Stimulated activated CD4-positive, alpha-beta T cell treated with anti-CD3 and anti-CD28 coated beads, TNF-alpha, amount 100 ng/mL, for 4 hours (primary cell): ENCODE results near the gene CARMIL1.
"Not testable (repeated sequence)": the region's sequence is repeated elsewhere in the genome, so short reads cannot be mapped to it uniquely, and the experiment has no call there.

Source experiments
- DNase-seq, 3 experiments: peaks; one replicate each; pipeline ENCODE4 v3.0.0-alpha.2; 2020; ENCODE audit warnings: low read depth in 3 of 3

Gene CARMIL1

DNA sequence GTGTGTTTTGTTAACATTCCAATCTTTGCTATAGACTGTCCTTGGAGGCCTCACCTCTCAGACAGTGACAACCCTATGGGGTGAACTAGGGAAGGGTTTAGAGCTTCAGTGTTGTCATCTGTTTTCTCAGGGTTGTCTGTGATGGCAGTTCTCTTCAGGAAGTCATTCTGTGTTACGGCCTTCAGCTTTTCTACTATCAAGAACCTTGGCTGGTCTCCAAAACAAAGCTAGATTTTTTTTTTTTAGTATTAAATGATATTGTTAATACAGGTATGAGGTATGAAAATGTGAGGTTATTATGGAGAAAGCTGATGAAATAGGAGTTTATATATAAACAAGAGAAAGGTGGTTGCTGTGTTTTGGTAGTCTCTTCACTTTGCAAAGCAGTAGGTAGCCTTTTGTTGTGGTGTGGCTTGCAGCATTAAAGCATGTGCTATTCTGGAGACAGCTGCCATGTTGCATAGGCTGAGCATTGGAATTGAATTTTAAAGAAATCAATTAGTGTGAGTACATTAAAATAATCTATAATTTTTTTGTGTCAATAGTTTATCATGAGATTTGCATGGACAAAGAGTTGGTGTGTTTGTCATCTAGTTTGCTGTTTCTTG, 162.6 kb downstream of the CARMIL1 start:
- no peak for DNase-seq

DNA sequence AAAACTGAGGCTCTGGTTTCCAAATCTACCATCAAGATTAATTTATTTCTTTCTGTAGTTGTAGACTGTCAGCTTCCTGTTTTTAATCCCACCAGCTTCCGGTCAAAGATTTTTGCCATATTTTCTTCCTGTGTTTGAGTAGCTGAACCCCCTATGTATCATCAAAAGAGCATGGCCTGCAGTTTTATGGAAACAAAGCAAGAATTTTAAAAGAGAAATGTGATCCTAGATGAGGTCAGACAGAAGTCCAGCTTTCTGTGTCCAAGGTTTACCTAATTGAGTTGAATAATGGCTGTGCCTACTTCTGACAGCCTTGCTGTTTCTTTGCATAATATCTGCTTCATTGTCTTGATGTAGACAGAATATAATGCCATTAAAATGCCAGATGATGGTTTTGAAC, 163.7 kb downstream of the CARMIL1 start:
- no peak for DNase-seq

DNA sequence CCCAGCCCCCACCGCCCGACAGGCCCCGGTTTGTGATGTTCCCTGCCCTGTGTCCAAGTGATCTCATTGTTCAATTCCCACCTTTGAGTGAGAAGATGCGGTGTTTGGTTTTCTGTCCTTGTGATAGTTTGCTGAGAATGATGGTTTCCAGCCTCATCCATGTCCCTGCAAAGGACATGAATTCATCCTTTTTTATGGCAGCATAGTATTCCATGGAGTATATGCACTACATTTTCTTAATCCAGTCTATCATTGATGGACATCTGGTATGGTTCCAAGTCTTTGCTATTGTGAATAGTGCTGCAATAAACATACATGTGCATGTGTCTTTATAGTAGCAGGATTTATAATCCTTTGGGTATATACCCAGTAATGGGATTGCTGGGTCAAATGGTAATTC, 165.3 kb downstream of the CARMIL1 start:
- DNase-seq: not testable (repeated sequence)

DNA sequence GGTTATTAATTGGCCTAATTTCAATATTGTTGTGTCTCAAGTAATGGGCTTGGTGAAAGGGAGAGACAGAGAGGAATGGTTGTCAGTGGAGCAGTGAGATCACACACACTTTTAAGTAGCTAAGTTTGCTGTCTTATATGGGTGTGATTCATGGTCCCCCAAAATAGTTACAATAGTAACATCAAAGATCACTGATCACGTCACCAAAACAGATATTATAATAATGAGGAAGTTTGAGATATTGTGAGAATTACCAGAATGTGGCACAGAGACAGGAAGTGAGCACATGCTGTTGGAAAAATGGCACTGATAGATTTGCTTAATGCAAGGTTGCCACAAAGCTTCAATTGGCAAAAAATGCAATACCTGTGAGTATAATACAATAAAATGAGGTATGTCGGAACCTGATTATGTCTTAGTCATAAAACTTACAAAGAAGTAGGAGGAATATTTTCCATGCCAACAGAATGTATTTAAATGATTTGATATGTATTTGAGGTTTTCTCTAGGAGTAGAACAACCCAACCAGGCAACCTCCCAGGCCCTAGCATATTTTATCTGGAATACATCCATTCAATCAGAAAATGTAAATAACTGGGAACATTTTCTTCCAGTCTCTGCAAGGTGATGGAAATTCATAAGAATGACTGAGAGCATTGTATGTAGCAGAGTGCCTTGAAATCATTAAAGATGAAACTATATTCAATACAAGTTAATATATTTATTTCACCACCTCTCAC, 167.8 kb downstream of the CARMIL1 start:
- DNase-seq: no peak

- DNase-seq: no peak
Measured at GRCh38 chr6:25447570-25447929, 168.4 kb downstream of the CARMIL1 start.

DNA sequence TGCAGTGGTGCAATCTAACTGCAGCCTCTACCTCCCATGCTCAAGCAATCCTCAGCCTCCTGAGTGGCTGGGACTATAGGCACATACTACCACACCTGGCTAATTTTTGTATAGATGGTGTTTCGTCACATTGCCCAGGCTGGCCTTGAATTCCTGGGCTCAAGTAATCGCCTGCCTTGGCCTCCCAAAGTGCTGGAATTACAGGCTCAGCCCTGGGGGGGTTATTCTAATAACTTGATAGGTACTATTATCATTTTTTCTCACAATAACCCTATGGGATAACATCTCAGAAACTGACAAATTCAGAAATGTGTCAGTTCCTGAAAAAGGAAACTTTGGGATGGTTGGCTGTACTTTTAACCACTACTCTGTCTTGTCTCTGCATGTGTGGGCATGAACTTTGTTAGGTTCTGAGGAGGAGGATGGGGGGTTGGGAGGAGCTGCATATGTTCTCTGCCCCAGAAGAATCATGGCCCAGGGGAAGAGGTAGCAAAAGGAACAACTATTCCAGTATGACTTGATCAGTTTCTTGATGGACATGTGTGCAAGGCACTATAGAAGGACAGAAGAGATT, 169.9 kb downstream of the CARMIL1 start:
- no peak for DNase-seq

DNA sequence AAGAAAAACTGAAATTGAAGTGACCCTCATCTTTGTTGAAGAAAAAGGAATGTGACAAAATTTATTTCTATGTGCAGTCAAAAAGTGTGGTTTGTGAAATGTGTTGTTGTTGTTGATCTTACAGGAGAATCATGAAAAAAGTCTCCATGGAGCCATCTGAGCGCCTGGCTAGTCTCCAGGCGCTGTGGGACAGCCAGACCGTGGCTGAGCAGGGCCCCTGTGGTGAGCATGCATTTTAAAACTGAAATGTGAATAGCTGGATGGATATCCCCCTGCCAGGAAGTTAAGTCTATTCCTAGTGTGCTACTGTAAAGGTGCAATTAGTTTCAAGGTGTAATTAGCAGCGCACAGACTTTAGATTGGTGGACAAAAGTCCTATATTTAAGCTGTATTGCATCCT, 170.6 kb downstream of the CARMIL1 start:
- DNase-seq: no peak

- DNase-seq: no peak
Measured at GRCh38 chr6:25450469-25451198, 171.5 kb downstream of the CARMIL1 start.

DNA sequence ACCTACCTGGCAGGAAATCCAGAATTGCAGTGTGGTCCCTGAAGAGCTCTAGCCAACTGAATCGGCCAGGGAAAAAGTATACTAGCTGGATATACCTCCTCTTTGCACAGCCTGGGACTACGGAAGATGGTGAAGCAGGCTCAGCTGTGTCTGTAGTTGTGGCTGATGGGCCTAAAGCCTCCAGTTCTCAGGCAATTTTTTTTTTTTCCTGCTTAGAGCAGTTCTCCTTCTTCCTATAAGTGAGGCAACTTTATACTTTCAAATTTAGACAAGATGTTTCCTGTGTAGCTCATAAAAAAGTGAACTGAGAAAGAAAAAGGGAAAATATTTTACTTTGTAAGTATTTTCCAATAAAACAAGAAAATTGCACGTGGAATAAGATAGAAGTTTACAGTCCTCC, 172.9 kb downstream of the CARMIL1 start:
- no peak for DNase-seq

DNA sequence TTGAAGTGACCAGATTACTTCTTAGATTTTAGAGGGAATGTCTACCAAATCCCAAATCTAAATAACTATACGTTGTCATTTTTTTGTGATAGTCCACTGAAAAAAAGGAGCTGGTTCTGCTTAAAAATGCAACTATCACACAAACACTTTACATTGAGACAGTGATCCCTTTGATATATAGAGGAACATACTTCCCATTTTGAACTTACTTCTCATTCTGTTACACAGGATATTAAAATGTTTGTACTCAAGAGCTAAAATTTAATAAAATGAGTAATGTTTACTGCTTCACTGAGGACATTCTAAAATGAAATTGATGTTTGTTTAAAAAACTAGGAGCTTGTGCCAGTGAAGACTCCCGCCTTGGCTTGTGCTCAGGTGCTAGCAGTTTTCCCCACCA, 174.1 kb downstream of the CARMIL1 start:
- DNase-seq: no peak

- no peak for DNase-seq
Measured at GRCh38 chr6:25454136-25454535, 175.0 kb downstream of the CARMIL1 start.

DNA sequence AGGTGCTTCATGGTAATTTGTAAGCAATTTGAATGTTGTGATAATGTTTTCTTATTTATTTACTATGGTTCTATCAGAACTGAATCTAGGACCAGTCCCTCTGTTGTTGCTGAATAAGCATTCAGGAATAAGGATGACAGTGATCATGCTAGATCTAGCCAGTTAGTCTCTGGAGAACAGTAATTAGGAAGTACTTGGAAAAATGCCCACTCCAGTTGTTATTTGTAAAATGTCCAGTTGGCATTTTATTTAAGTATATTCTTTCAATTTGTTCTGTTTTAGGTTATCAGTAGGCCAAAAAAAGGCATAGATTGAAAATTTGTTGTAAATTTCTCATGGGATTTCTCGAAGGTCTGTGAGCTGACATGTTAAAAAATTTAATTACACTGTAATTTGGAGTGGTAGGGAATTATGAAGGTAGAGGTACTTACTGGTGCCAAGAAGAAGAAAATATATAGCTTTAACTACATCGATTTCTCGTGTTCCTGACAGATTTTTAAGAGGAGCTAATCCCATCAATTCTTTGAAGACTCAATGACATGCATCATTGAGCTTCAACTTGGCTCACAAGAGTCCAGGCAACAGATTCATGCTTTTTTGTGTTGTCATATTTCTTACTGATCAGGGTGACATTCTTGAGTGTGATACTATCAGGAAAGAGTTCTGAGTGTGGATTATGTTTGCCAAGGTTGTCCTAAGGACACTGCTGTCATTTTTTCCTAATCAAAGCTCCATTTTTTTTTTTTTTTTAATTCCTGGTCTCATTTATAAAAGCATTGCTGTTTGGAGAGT, 177.3 kb downstream of the CARMIL1 start:
- no peak for DNase-seq

GRCh38 chr6:25457516-25457915, 178.3 kb downstream of the CARMIL1 start:
- DNase-seq: no peak

DNA sequence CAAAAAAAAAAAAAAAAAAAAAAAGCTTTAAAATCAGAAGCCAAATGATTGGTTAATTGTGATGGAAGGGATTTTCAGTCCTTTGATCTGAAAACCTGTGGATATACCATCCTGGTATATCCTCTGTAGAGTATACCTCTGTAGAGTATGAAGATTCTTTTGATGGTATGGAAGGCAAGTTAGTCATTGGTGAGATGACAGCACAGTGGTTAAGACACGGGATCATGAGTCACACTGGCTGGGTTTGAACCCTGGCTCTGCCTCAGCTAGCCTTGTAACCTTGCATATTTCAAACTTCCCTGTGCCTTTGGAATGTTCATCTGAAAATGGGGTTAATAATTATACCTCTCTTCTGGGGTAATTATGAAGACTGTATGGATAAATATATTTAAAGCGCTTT, 179.3 kb downstream of the CARMIL1 start:
- no peak for DNase-seq

GRCh38 chr6:25462235-25462897, 183.2 kb downstream of the CARMIL1 start:
- no peak for DNase-seq

GRCh38 chr6:25463441-25463840, 184.3 kb downstream of the CARMIL1 start:
- DNase-seq: no peak

GRCh38 chr6:25464225-25464624, 185.1 kb downstream of the CARMIL1 start:
- DNase-seq: no peak

DNA sequence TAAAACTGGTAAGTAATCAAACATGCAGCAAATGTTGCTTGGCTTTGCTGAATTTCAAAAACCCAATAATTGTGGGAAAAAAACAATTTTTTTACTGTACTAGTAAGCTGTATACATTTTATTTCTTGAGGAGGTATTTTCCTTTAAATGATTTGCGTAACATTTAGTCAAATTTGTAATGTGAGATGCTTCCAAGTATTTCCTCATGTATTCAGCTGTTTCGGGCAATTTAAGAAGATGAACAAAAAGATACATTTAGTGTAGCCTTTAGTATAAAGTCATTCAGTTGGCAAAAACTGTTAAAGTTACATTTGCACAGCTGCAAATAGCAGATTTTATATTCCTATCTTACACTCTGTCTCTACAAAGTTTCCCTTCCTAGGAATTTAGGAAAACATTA, 186.8 kb downstream of the CARMIL1 start:
- no peak for DNase-seq

DNA sequence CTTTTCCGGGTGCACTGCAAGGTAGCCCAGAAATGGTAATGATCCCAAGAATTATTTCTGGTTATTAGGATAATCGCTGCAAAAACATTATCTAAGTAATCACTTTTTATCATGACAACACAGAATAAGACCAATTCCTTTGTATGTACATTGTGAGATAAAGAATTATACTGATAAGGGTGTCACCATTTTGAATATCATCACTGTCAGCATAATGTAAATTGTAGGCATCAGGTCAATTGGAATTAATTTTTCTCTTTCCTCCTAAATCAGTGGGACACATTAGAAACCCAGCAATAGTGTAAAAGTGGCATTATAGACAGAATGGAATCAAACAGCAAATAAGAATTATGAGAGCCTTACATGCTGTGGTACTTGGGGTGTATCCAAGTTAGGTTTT, 189.7 kb downstream of the CARMIL1 start:
- DNase-seq: no peak

DNA sequence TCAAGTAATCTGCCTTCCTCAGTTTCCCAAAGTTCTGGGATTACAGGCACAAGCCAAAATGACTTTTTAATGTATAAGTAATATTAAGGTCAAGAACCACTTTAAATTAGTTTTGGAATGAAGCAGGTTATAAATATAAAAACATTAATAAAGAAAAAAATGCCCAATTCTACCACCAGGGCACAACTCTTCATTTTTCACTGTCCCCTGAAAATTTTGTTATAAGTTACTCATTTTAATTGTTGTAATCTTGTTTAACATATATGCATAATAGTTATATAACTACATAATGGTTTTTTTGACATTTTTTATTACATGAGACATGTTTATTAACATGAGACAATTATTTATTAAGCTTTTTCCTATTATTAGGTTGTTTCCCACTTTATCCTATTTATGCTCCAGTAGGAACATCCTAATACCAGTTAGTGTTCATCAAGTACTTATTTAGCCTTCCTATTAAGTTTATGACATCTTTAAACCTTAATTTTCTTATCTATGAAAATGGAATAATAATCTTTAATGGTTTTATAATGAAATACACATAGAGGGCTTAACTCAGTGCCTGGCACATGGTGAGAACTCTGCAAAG, 190.7 kb downstream of the CARMIL1 start:
- no peak for DNase-seq

GRCh38 chr6:25472306-25472705, 193.1 kb downstream of the CARMIL1 start:
- DNase-seq: no peak
